KMS-11 (cell line): ENCODE measurements around the gene ITGB5.

Source experiments
- H2AFZ ChIP-seq: fragments of 200-600 bp; sonication (generic); 2 replicates; pipeline ENCODE4 v1.6.1; 2016; ENCODE audit warnings: antibody characterized with exemption, mixed run types, low read depth
- H3K27ac ChIP-seq: fragments of 200-600 bp; sonication (generic); 2 replicates; pipeline ENCODE4 v1.6.1; 2016; ENCODE audit warnings: mild to moderate bottlenecking, mixed run types
- H3K27me3 ChIP-seq: fragments of 200-600 bp; sonication (generic); 2 replicates; pipeline ENCODE4 v1.6.1; 2017; ENCODE audit warnings: mild to moderate bottlenecking, low read depth, mixed run types, moderate library complexity; ENCODE audit not compliant: insufficient read depth
- H3K36me3 ChIP-seq: fragments of 200-600 bp; sonication (generic); 2 replicates; pipeline ENCODE4 v1.6.1; 2017; ENCODE audit warnings: mild to moderate bottlenecking, mixed run types; ENCODE audit not compliant: insufficient read depth
- H3K4me1 ChIP-seq: fragments of 200-600 bp; sonication (generic); 2 replicates; pipeline ENCODE4 v1.6.1; 2016; ENCODE audit warnings: mild to moderate bottlenecking, low read depth, mixed run types; ENCODE audit not compliant: poor library complexity, severe bottlenecking
- H3K4me2 ChIP-seq: fragments of 200-600 bp; sonication (generic); 2 replicates; pipeline ENCODE4 v1.7.0; 2016; ENCODE audit warnings: mild to moderate bottlenecking, mixed run types
- H3K4me3 ChIP-seq: fragments of 200-600 bp; sonication (generic); IDR thresholded peaks from 2 replicates; pipeline ENCODE4 v1.6.1; 2017; ENCODE audit warnings: low read depth, low read length, mixed read lengths; ENCODE audit not compliant: insufficient read depth
- H3K79me2 ChIP-seq: fragments of 200-600 bp; sonication (generic); 2 replicates; pipeline ENCODE4 v1.6.1; 2016; ENCODE audit warnings: low read depth, mixed run types; ENCODE audit not compliant: insufficient read depth
- H3K9ac ChIP-seq: fragments of 200-600 bp; sonication (generic); 2 replicates; pipeline ENCODE4 v1.6.1; 2016; ENCODE audit warnings: mild to moderate bottlenecking, mixed run types
- H4K20me1 ChIP-seq: fragments of 200-600 bp; sonication (generic); 2 replicates; pipeline ENCODE4 v1.6.1; 2016; ENCODE audit warnings: mild to moderate bottlenecking, mixed run types; ENCODE audit not compliant: insufficient read depth
- CTCF ChIP-seq: fragments of 200-600 bp; sonication (generic); conservative IDR thresholded peaks from 2 replicates; pipeline ENCODE4 v1.6.1; 2017; ENCODE audit warnings: low read depth, mild to moderate bottlenecking, antibody characterized with exemption, low read length, moderate library complexity, mixed read lengths

Gene ITGB5

GRCh38 chr3:124773351-124774326, 113.5 kb downstream of the ITGB5 start:
- TF ChIP-seq CTCF, result no peak
- Histone ChIP-seq H4K20me1 (no peaks in the 10 kb centered on the region), H3K4me3 (no peak overlapping the region), H3K27me3 (no peaks in the 10 kb centered on the region), H3K79me2 (no peaks in the 10 kb centered on the region), H3K4me1 (peaks cover 100% of the 10 kb centered on the region), H2AFZ (peak overlapping the region; percentile 36), H3K36me3 (no peaks in the 10 kb centered on the region; the same call in 1 of the 2 replicates), H3K27ac (peak overlapping the region; percentile 88), H3K4me2 (peak overlapping the region; percentile 53), H3K9ac (peak overlapping the region; percentile 62; the same call in 1 of the 2 replicates)

- TF ChIP-seq CTCF, result no peak
- peaks cover 91% of the 10 kb centered on the region for H3K4me1 ChIP-seq
- H3K9ac ChIP-seq, result peak overlapping the region; percentile 62; the same call in 1 of the 2 replicates
- H2AFZ ChIP-seq, result no peak overlapping the region
- no peak overlapping the region for H3K4me3 ChIP-seq
- no peaks in the 10 kb centered on the region for H4K20me1 ChIP-seq
- H3K27me3 ChIP-seq, result no peaks in the 10 kb centered on the region
- peak overlapping the region; percentile 53 for H3K4me2 ChIP-seq
- H3K79me2 ChIP-seq, result no peaks in the 10 kb centered on the region
- H3K27ac ChIP-seq, result peak overlapping the region; percentile 88
- H3K36me3 ChIP-seq, result no peaks in the 10 kb centered on the region; the same call in 1 of the 2 replicates
These were observed 114.9 kb downstream of the ITGB5 start for GRCh38 chr3:124772081-124772831.

GRCh38 chr3:124771083-124771445, 116.1 kb downstream of the ITGB5 start:
- peak overlapping the region; percentile 2; the same call in 1 of the 2 replicates for H2AFZ ChIP-seq
- no peak for TF ChIP-seq CTCF
- no peaks in the 10 kb centered on the region for H3K27me3 ChIP-seq
- no peaks in the 10 kb centered on the region for H4K20me1 ChIP-seq
- peak overlapping the region; percentile 88 for H3K27ac ChIP-seq
- H3K4me1 ChIP-seq, result peaks cover 82% of the 10 kb centered on the region
- H3K4me3 ChIP-seq, result no peak overlapping the region
- peak overlapping the region; percentile 46; the same call in 1 of the 2 replicates for H3K9ac ChIP-seq
- no peaks in the 10 kb centered on the region; the same call in 1 of the 2 replicates for H3K36me3 ChIP-seq
- no peaks in the 10 kb centered on the region for H3K79me2 ChIP-seq
- H3K4me2 ChIP-seq, result peak overlapping the region; percentile 53

- Histone ChIP-seq H4K20me1 (no peaks in the 10 kb centered on the region), H3K79me2 (no peaks in the 10 kb centered on the region), H3K27ac (peak overlapping the region; percentile 88), H3K9ac (peak overlapping the region; percentile 46; the same call in 1 of the 2 replicates), H3K4me3 (no peak overlapping the region), H3K36me3 (no peaks in the 10 kb centered on the region; the same call in 1 of the 2 replicates), H3K4me2 (peak overlapping the region; percentile 53), H2AFZ (peak overlapping the region; percentile 12; the same call in 1 of the 2 replicates), H3K4me1 (peaks cover 82% of the 10 kb centered on the region), H3K27me3 (no peaks in the 10 kb centered on the region)
- no peak for TF ChIP-seq CTCF
These were observed 116.7 kb downstream of the ITGB5 start for GRCh38 chr3:124770336-124771082.
